Measurements from ENCODE around the gene LAMC1. TPM values are rescaled to one million over a fixed set of nuclear protein-coding genes. Genes with fewer than 3 reads are reported as not detected.
A peak's percentile ranks its signal among the peaks of the same experiment; 100 is the strongest.

The LAMC1 gene
- total RNA-seq, 1 donor from 2014 or later: 449 TPM

DNA sequence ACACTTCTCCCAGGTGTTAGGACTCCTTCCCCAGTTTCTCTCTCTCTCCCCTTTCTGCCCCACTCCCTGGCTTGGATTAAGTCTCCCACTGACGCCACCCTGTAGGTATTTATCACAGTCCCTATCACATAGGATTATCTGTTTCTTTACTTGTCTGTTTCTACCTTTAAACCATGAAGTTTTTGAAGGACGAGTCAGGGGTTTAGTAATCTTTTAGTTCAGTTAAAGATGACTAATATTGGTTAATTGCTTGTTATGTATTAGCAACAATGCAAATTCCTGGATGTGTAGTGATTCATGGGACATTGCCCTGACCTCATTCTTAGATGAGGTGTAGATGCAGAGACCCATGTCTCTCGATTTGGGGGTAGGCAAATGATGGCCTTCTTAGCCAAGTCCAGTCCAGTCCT lies 6.4 kb downstream of the LAMC1 start:
- Mint-ChIP-seq H3K27me3 (ENCODE audit: low read depth) (no peaks in the 10 kb centered on the region), H3K36me3 (ENCODE audit: low read depth) (peaks cover 10% of the 10 kb centered on the region), H3K4me1 (ENCODE audit: low read depth) (peaks cover 89% of the 10 kb centered on the region), H3K4me3 (ENCODE audit: unreplicated experiment) (peak overlapping the region; percentile 40), H3K9me3 (ENCODE audit: low read depth) (no peaks in the 10 kb centered on the region), H3K27ac (ENCODE audit: unreplicated experiment) (peak overlapping the region; percentile 88)
- no peak for DNase-seq (ENCODE audit: low spot score)
- TF ChIP-seq, protein P1, sequence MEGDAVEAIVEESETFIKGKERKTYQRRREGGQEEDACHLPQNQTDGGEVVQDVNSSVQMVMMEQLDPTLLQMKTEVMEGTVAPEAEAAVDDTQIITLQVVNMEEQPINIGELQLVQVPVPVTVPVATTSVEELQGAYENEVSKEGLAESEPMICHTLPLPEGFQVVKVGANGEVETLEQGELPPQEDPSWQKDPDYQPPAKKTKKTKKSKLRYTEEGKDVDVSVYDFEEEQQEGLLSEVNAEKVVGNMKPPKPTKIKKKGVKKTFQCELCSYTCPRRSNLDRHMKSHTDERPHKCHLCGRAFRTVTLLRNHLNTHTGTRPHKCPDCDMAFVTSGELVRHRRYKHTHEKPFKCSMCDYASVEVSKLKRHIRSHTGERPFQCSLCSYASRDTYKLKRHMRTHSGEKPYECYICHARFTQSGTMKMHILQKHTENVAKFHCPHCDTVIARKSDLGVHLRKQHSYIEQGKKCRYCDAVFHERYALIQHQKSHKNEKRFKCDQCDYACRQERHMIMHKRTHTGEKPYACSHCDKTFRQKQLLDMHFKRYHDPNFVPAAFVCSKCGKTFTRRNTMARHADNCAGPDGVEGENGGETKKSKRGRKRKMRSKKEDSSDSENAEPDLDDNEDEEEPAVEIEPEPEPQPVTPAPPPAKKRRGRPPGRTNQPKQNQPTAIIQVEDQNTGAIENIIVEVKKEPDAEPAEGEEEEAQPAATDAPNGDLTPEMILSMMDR (IDR thresholded peaks at IDR 0.05): no peak

DNA sequence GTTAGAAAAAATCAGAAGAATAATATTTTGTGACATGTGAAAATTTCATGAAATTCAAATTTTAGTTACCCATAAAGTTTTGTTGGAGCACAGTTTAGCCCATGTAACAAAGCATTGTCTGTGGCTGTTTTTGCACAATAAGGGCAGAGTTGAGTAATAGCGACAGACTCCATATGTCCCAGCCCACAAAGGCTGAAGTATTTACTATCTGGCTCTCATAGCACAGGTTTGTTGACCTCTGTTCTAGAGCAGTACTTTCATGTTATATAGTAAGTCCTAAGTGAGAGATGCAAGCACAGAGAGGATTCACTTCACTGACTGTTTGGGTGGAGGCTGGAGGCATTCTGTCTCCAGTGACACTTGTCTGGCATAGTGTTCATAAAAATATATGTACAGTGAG lies 6.8 kb downstream of the LAMC1 start:
- Mint-ChIP-seq H3K4me1 (ENCODE audit: low read depth) (peaks cover 89% of the 10 kb centered on the region), H3K27ac (ENCODE audit: unreplicated experiment) (peak overlapping the region; percentile 51)

DNA sequence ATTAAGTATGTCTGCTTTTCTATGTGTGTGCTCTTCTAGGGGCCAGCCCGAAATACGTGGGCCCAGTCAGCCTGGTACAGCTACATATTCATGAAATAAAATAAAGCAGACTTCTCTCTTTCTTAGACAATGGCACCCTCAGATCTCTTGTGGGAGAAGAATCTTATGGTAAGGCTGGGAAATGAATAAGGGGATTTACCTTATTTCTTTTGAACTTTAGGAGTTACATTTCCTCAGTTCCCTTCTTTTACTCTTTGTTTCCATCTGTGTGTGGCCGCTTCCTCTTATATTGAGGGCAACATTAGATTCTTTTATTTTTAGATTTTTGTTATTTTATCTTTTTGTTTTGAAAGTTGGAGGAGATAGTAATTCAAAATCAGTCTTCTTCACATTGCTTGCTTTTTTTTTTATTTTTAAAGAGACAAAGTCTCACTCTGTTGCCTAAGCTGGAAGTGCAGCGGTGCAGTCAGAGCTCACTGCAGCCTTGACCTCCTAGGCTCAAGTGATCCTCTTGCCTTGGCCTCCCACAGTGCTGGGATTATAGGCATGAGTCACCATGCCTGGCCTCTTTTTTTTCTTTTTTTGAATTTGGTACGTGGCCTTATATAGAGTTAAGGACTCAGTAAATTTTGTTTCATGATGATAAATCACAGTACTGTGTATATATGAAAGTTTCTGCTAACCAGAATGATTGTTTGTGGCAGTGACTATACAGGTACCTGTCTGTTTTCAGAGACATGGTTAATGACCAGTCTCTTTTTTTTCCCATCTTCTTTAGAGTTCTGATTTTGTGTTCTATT lies 9.1 kb downstream of the LAMC1 start:
- TF ChIP-seq, protein P1 (IDR thresholded peaks at IDR 0.05): no peak
- Mint-ChIP-seq H3K36me3 (ENCODE audit: low read depth) (peaks cover 10% of the 10 kb centered on the region), H3K27ac (ENCODE audit: unreplicated experiment) (peak overlapping the region; percentile 82), H3K4me3 (ENCODE audit: unreplicated experiment) (peak overlapping the region; percentile 47), H3K4me1 (ENCODE audit: low read depth) (peaks cover 78% of the 10 kb centered on the region), H3K9me3 (ENCODE audit: low read depth) (no peaks in the 10 kb centered on the region), H3K27me3 (ENCODE audit: low read depth) (no peaks in the 10 kb centered on the region)
- no peak for DNase-seq (ENCODE audit: low spot score)

More for the DNA sequence above, 6.8 kb downstream of the LAMC1 start:
- no peaks in the 10 kb centered on the region for H3K9me3 Mint-ChIP-seq (ENCODE audit: low read depth)
- DNase-seq (ENCODE audit: low spot score): no peak
- peaks cover 10% of the 10 kb centered on the region for H3K36me3 Mint-ChIP-seq (ENCODE audit: low read depth)
- no peak overlapping the region for H3K4me3 Mint-ChIP-seq (ENCODE audit: unreplicated experiment)
- H3K27me3 Mint-ChIP-seq (ENCODE audit: low read depth): no peaks in the 10 kb centered on the region
- TF ChIP-seq, protein P1 (IDR thresholded peaks at IDR 0.05): no peak

DNA sequence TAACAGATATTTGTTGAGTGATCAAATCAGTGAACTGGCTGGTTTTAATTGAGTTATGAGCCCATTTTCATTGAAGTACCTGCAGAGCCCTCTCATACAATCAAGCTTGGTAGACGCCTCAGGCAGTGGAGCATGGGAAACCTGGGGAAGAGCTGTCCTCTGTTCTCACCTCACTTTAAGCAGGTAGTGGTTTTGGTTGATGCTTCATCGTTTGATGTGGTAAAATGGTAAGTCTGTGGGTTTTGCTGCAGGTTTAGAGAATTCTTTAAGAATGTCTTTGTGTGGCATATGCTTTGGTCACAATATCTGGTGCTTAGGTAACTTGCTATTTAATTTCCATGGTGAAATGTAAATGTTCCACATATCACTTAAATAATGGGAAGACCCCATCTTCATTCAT lies 10.0 kb downstream of the LAMC1 start:
- TF ChIP-seq, protein P1 (IDR thresholded peaks at IDR 0.05): no peak
- H3K27me3 Mint-ChIP-seq (ENCODE audit: low read depth): no peaks in the 10 kb centered on the region
- H3K4me3 Mint-ChIP-seq (ENCODE audit: unreplicated experiment): no peak overlapping the region
- peak overlapping the region; percentile 82 for H3K27ac Mint-ChIP-seq (ENCODE audit: unreplicated experiment)
- no peaks in the 10 kb centered on the region for H3K9me3 Mint-ChIP-seq (ENCODE audit: low read depth)
- H3K36me3 Mint-ChIP-seq (ENCODE audit: low read depth): peaks cover 11% of the 10 kb centered on the region
- H3K4me1 Mint-ChIP-seq (ENCODE audit: low read depth): peaks cover 78% of the 10 kb centered on the region
- no peak for DNase-seq (ENCODE audit: low spot score)

DNA sequence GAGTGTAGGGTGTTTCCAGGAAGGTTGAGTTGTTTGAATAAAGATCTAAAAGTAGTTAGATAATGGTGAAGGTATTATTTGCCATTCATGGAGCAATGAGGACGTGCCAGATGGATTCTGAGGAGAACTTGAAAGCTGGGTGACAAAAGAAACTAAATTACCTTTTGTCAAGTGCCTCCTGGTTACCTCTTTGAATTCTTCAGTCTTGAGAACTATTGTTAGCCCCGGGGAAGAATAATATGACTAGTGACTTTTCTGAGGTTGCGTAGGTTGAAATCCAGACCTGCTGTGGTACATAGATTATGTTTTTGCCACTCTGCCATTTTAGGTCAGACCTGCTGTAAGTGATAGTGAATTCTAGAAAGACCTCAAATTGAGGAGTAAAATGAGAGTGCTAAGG lies 11.5 kb downstream of the LAMC1 start:
- H3K4me3 Mint-ChIP-seq (ENCODE audit: unreplicated experiment): no peak overlapping the region
- DNase-seq (ENCODE audit: low spot score): no peak
- peaks cover 78% of the 10 kb centered on the region for H3K4me1 Mint-ChIP-seq (ENCODE audit: low read depth)
- no peaks in the 10 kb centered on the region for H3K9me3 Mint-ChIP-seq (ENCODE audit: low read depth)
- H3K27ac Mint-ChIP-seq (ENCODE audit: unreplicated experiment): peak overlapping the region; percentile 65
- no peaks in the 10 kb centered on the region for H3K27me3 Mint-ChIP-seq (ENCODE audit: low read depth)
- TF ChIP-seq, protein P1 (IDR thresholded peaks at IDR 0.05): no peak
- H3K36me3 Mint-ChIP-seq (ENCODE audit: low read depth): peaks cover 5% of the 10 kb centered on the region

All from chondrocyte (in vitro differentiated cells).